ENCODE measurements around the gene LRRC34.
A peak's percentile ranks its signal among the peaks of the same experiment; 100 is the strongest.

The LRRC34 gene

GRCh38 chr3:169764882-169765612 is 47.7 kb downstream of the LRRC34 start, which contains the start of gene TERC:
Gene TERC (minus strand): TSS chr3:169765060.
- DNase-seq (ENCODE audit: low read depth) = peak; percentile 95

GRCh38 chr3:169764312-169764881 is 48.3 kb downstream of the LRRC34 start:
- DNase-seq (ENCODE audit: low read depth) = peak; percentile 53

DNA sequence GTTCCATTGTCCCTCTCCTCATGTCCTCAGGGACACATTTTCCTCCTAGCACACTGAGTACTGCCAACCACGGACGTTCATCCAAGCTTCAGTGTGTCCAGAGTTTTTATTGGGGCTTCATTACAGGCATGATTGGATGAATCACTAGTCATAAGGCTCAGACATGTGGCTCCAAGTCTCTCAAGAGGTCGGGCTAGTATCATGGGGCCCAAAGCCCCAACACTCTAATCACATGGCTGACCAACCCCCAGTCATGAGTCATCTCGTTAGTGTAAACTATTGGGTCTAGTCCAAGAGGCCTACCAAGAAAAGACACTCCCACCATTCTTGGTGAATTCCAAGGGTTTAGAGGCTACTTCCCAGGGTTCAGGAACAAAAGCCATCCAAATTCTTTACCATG is 52.2 kb downstream of the LRRC34 start:
- DNase-seq (ENCODE audit: low read depth) = no peak

DNA sequence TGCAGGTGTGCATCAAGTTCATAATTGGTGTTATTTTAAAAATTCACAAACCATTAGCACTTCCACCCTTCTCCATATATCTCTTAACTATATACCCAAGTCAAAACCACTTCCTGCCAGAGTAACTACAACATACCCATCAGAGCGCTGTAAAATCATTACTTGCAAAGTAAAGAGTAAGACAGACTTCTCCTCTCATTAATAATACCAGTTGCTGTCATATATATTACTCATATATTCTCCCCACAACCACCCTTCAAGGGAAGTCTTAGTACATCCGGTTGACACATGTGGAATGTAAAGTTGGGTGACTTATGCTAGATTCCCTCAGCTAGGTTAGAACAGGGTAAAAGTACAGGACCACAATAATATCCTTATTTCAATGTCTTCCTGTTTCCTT is 53.4 kb downstream of the LRRC34 start:
- DNase-seq (ENCODE audit: low read depth) = no peak

GRCh38 chr3:169758359-169758994 is 54.2 kb downstream of the LRRC34 start:
- DNase-seq (ENCODE audit: low read depth) = no peak

GRCh38 chr3:169755488-169755887 is 57.2 kb downstream of the LRRC34 start:
- no peak for DNase-seq (ENCODE audit: low read depth)

DNA sequence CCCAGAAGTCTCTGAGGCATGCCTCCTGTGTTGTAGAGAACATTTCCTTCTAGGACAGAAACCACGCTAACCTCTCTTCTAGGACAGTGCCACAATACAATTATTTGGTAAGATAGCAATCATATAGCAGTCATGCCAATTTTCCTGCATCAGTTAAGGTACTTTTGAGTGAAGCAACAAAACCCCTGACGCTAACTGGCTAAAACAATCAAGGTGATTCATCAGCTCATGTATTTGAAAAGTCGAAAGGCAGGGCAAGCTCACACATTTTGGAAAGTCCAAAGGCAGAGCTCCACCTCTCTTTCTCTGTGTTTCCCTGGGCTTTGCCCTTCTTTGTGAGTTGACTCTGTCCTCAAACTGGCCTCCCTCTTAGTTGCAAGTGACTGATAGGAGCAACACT is 58.0 kb downstream of the LRRC34 start:
- no peak for DNase-seq (ENCODE audit: low read depth)

GRCh38 chr3:169751875-169752274 is 60.8 kb downstream of the LRRC34 start:
- DNase-seq (ENCODE audit: low read depth) = no peak

GRCh38 chr3:169750665-169751064 is 62.0 kb downstream of the LRRC34 start:
- no peak for DNase-seq (ENCODE audit: low read depth)

- DNase-seq (ENCODE audit: low read depth) = no peak
Observed at GRCh38 chr3:169748670-169749069, 64.0 kb downstream of the LRRC34 start.

GRCh38 chr3:169746924-169747323 is 65.8 kb downstream of the LRRC34 start:
- no peak for DNase-seq (ENCODE audit: low read depth)

DNA sequence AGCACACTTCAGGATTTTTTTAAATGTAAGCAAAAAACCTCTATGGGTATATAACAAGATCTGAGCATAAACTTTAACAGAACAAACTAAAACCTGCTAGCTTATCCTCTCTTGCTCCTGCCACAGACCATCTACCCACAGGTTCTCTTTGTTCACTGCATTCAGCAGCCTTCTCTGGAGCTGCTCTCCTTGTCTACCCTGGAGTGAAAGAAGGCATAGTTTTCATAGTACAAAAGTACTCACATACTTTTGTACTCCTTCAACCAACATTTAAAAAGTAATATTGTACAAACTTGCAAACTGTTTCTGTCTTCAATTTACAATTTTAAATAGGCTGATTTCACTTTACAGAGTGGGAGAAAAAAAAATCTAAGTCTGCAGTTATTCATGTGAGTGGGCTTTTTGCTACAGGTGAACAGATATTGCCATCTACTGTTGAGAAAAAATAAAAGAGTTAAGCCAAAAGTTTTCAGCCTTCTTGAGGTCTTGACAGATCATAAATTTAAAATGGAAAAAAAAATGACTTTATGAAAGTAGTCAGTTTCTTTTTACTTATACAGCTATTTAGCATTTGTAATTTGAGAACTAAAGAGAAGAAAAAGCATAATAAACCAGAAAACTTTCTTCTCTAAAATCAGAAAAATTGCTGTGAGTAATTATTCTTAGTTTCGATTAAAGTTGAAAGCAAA is 68.2 kb downstream of the LRRC34 start:
- DNase-seq (ENCODE audit: low read depth) = peak; percentile 10

Data from fibroblast of gingiva (primary cell).